T-helper 17 cell (primary cell): ENCODE data around the gene ZRANB2. TPM values are rescaled to one million over a fixed set of nuclear protein-coding genes. Genes with fewer than 3 reads are reported as not detected.

ENCODE experiments used
- ATAC-seq: fragments of 150-1000 bp; cut with Tn5 transposase; 2 replicates; pipeline ENCODE4 v1.10.0; 2021; ENCODE audit warnings: mild to moderate bottlenecking, moderate library complexity
- DNase-seq, 3 donors: peaks; one replicate each; pipeline versions ENCODE4 v3.0.0 to v3.0.0-alpha.2; 2020 to 2021
- H3K9me3 ChIP-seq: one replicate; pipeline ENCODE4 v1.7.0; 2013; ENCODE audit warnings: low read length, mild to moderate bottlenecking; ENCODE audit not compliant: control insufficient read depth, poor library complexity, severe bottlenecking
- H3K27ac Mint-ChIP-seq: one replicate; pipeline ENCODE4 v1.8.0; 2022; ENCODE audit warnings: mild to moderate bottlenecking, moderate library complexity, mixed read lengths
- H3K27me3 Mint-ChIP-seq: one replicate; pipeline ENCODE4 v1.8.0; 2022; ENCODE audit warnings: mixed read lengths
- H3K36me3 Mint-ChIP-seq: one replicate; pipeline ENCODE4 v1.8.0; 2022; ENCODE audit warnings: low read depth, mixed read lengths
- H3K4me1 Mint-ChIP-seq: one replicate; pipeline ENCODE4 v1.8.0; 2022; ENCODE audit warnings: mild to moderate bottlenecking, mixed read lengths
- H3K4me3 Mint-ChIP-seq: one replicate; pipeline ENCODE4 v1.8.0; 2022; ENCODE audit warnings: mild to moderate bottlenecking, moderate library complexity, mixed read lengths
- total RNA-seq, 4 donors: library from RNA in 2 of 4; stranded (reverse) in 2 of 4; gene quantifications; one replicate each; pipeline ENCODE4 v1.2.3 and lab custom pipeline; 2022 to 2026

The ZRANB2 gene
- total RNA-seq, 2 donors from 2014 or later: 88.5 to 95.2 TPM

DNA sequence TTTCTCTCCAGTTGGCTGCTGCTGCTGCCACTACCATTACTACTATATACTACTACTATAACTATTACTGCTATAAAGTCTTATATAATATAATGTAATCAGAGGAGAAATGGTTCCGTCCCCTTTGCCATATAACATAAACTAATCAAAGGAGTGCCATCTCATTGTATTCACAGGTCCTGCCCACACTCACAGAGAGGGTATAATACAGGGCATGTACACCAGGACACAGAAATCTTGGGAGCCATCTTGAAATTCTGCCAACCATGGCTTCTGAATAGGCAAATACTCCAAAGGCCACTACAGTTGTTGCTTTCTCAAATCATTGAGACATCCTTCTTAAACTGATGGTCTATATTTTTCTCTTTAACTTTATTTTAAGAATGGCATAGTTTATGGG lies 6.9 kb upstream of the ZRANB2 start:
- Mint-ChIP-seq H3K4me3 (no peak overlapping the region), H3K27me3 (peaks cover 57% of the 10 kb centered on the region)

DNA sequence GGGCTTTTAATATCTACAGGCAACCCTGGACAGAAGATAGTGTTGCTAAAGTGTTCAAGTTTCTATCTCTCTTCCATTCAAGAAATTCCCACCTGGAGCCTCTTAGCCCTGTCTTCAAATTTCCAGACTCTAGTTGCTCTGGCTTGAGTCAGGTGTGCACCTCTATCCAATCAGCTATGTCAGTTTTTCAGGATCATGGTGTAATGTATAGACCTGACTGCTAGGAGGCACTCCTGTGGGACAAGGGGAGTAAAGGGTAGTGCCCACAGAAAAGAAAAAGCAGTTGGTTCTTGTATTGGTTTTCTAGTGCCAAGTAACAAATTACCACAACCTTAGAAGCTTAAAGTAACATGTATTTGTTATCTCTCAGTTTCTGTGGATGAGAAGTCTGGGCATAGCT lies 6.2 kb upstream of the ZRANB2 start:
- ATAC-seq: no peak
- DNase-seq: no peak
- H3K27me3 Mint-ChIP-seq: peaks cover 59% of the 10 kb centered on the region
- peaks cover 7% of the 10 kb centered on the region for H3K36me3 Mint-ChIP-seq
- H3K4me1 Mint-ChIP-seq: no peaks in the 10 kb centered on the region
- no peak overlapping the region for H3K4me3 Mint-ChIP-seq
- H3K9me3 ChIP-seq: no peaks in the 10 kb centered on the region
- H3K27ac Mint-ChIP-seq: no peak overlapping the region

More for the DNA sequence above, 6.9 kb upstream of the ZRANB2 start:
- H3K9me3 ChIP-seq: no peaks in the 10 kb centered on the region
- no peak for DNase-seq
- ATAC-seq: no peak
- H3K4me1 Mint-ChIP-seq: no peaks in the 10 kb centered on the region
- no peak overlapping the region for H3K27ac Mint-ChIP-seq
- H3K36me3 Mint-ChIP-seq: peaks cover 7% of the 10 kb centered on the region

DNA sequence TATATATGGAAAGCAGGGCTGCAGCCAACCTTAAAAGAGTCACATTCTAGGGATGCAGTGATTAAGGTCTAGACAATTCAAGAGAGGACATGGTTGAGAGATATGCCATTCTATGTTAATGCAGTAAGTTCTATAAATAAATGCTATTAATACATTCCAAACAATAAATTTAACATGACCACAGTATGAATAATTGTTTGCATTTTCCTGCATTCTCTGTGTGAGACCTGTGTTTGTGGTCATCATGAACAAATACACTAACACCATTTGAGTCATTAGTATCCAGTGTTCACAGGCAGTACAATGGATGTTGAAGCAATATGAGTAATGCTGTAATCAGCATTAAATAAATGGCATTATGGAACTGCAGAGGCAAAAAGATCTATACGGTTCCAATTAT lies 5.5 kb upstream of the ZRANB2 start:
- H3K9me3 ChIP-seq: no peaks in the 10 kb centered on the region
- H3K27ac Mint-ChIP-seq: no peak overlapping the region
- peaks cover 7% of the 10 kb centered on the region for H3K36me3 Mint-ChIP-seq
- DNase-seq (no peak), ATAC-seq (no peak)
- no peak overlapping the region for H3K4me3 Mint-ChIP-seq
- H3K27me3 Mint-ChIP-seq: peaks cover 59% of the 10 kb centered on the region
- H3K4me1 Mint-ChIP-seq: peaks cover 2% of the 10 kb centered on the region

DNA sequence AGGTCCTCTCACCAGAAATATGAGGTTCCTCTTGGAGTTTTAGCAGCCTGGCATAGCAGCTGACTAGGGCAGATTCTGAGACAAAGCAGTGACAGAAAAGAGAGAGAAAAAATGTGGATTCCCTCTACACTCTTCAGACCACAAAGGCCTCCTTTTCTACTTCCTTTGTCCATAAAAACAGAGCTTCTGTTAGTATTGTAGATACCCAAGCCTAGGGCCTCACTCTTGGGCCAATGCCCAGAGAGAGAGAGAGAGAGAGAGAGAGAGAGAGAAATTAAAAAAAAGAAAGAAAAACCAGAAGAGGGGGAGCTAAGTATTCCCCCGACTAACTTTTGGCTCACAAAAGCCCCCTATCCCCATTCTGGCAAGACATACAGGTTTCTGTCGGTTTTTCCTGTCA lies 2.4 kb upstream of the ZRANB2 start:
- no peak overlapping the region for H3K4me3 Mint-ChIP-seq
- H3K9me3 ChIP-seq: no peaks in the 10 kb centered on the region
- ATAC-seq (no peak), DNase-seq (no peak)
- no peak overlapping the region for H3K27ac Mint-ChIP-seq
- H3K27me3 Mint-ChIP-seq: peaks cover 46% of the 10 kb centered on the region
- peaks cover 9% of the 10 kb centered on the region for H3K36me3 Mint-ChIP-seq
- H3K4me1 Mint-ChIP-seq: peaks cover 12% of the 10 kb centered on the region

DNA sequence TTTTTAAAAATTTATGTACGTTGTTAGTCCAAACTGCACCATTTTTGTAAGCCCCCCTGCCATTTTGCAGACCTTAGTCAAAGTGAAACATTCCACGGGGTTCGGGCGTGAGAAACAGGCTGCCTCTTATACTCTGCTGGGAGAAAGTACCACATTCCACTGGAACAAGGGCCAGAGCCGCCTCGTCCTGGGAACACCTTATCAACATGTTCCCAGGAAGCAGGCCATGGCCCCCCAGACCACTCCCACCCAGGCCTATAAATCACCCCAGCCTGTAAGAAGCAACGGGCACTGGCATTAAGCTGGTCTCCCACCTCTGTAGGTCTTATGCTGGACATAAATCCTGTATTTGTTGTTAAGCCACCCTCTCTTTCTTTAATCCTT lies 854 bp upstream of the ZRANB2 start:
- Mint-ChIP-seq H3K27ac (peak overlapping the region; percentile 98), H3K36me3 (peaks cover 9% of the 10 kb centered on the region), H3K4me3 (peak overlapping the region; percentile 66), H3K4me1 (peaks cover 12% of the 10 kb centered on the region), H3K27me3 (peaks cover 39% of the 10 kb centered on the region)
- no peaks in the 10 kb centered on the region for H3K9me3 ChIP-seq
- no peak for ATAC-seq
- no peak for DNase-seq

DNA sequence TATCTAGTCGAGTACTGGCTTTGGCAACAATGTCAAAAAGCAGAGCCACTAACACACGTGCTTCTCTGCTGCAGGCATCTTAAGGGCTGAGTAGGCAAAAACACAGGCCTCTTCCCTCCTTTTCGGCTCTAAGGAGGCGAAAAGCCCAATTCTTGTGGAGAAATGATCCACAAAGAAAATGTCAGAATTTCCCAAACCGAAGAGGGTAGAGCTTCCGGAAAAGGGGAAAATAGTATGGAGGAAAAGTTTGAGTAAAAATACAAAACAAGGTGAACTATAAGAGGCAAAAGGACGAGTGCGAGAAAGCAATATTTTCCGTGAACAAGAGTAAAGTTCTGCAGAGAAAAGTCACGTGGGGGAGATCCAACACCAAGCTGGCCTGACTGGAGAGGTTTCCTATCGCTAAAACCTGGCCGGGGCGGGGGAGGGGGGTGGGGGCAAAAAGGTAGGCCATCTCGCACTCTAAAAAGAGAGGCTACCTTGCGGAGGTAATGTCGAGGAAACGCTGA lies 551 bp downstream of the ZRANB2 start:
- Mint-ChIP-seq H3K4me3 (peak overlapping the region; percentile 96), H3K27ac (peak overlapping the region; percentile 98), H3K4me1 (peaks cover 17% of the 10 kb centered on the region), H3K27me3 (peaks cover 28% of the 10 kb centered on the region), H3K36me3 (peaks cover 7% of the 10 kb centered on the region)
- no peaks in the 10 kb centered on the region for H3K9me3 ChIP-seq
- ATAC-seq: peak; percentile 2
- DNase-seq: no peak

DNA sequence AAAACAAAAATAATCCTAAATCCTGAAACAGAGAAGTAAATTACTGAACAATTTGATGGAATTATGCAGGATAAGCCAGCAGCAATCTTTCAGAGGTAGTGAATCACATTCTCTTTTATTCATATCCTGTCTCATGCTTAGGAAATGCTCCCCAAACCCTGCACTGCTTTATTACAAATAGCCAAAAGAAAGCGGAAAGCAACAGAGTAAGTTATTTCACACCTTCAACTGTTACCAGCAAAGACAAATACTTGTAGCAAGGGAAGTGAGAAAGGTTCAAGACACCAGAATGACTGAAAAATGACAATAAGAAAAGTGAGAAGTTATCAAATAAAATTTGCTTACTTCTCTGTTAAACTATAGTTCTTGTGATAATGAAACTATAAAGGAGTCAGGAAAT lies 6.2 kb downstream of the ZRANB2 start:
- Mint-ChIP-seq H3K27me3 (no peaks in the 10 kb centered on the region), H3K27ac (peak overlapping the region; percentile 29), H3K36me3 (peaks cover 12% of the 10 kb centered on the region), H3K4me1 (peaks cover 28% of the 10 kb centered on the region), H3K4me3 (no peak overlapping the region)
- ATAC-seq (no peak), DNase-seq (no peak)
- H3K9me3 ChIP-seq: no peaks in the 10 kb centered on the region

DNA sequence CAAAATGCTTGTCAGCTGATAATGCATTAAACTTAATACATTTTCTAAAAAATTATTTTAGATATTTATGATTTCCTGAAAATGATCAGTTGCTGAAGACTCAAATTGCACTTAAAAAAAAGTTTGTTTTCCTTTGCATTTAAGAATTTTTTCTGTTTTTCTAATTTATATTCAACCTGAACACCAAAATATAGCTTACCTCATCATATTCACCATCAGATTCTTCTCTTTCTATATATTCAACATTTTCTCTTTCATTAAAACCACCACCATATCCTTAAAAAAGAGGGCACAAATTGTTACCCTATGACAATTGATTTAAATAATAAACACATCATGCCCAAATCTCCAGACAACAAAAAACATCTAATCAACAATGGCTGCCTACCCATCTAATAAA lies 8.6 kb downstream of the ZRANB2 start:
- H3K27me3 Mint-ChIP-seq: no peaks in the 10 kb centered on the region
- no peaks in the 10 kb centered on the region for H3K9me3 ChIP-seq
- no peak overlapping the region for H3K4me3 Mint-ChIP-seq
- ATAC-seq (no peak), DNase-seq (no peak)
- peaks cover 12% of the 10 kb centered on the region for H3K36me3 Mint-ChIP-seq
- no peak overlapping the region for H3K27ac Mint-ChIP-seq
- peaks cover 27% of the 10 kb centered on the region for H3K4me1 Mint-ChIP-seq

DNA sequence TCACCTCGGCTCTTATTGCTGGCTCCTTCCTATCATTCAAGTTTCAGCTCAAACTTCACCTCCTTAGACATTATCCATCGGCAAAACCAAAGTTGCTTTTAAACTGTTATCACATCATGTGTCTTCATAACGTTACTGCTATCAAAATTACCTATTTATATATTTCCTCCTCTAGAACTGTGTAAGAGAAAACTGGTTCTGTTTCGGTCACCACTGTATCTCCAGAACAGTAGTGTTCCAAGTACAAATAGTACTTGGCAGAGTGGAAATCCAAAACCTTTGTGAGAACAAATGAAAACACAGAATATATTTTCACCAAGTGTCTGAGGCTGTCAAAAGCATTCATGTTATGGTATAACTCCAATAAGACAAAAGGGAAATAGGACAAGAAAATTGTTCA lies 9.1 kb downstream of the ZRANB2 start:
- Mint-ChIP-seq H3K27ac (peak overlapping the region; percentile 43), H3K4me1 (peaks cover 27% of the 10 kb centered on the region), H3K36me3 (peaks cover 12% of the 10 kb centered on the region), H3K27me3 (no peaks in the 10 kb centered on the region), H3K4me3 (peak overlapping the region; percentile 36)
- no peaks in the 10 kb centered on the region for H3K9me3 ChIP-seq
- no peak for DNase-seq
- ATAC-seq: no peak

DNA sequence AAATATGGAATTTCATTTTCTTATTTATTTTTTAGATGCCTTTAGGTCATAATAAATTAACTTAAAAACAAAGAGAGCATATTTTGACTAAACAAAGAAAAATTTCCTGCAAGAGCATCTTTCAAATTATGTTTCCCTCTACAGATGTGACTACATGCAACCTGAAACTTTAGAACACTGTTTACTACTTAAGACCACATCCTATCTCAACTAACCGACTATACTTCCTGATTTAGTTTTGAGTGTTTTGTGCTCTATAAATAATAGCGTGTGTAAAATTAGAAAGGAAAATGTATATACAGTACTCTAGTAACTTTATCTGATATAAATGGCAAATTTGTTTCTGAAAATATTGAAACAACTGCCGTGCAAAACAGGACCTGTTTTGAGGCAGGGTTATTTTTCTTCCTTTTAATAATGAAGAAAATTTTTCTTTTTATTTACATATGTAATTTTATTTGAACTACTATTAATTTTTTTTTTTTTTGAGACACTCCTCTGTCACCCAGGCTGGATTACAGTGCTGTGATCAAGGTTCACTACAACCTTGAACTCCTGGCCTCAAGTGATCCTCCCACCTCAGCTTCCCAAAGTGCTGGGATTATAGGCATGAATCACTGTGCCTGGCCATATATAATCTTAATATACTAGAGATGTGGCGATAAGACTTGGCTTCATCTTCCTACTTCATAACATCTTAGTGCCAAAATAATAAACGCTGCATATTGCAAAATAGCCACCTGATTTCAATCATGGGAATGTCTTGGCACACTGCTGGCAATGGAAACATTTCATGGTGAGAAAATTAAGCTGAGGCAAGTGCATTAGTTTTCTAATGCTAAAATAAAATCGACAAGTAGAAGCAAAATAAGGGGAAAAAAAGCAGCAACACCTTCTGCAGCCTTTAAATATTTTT lies 12.3 kb downstream of the ZRANB2 start:
- Mint-ChIP-seq H3K4me3 (no peak overlapping the region), H3K4me1 (peaks cover 10% of the 10 kb centered on the region), H3K27me3 (no peaks in the 10 kb centered on the region), H3K27ac (peak overlapping the region; percentile 85), H3K36me3 (peaks cover 7% of the 10 kb centered on the region)
- ATAC-seq (no peak), DNase-seq (no peak)
- no peaks in the 10 kb centered on the region for H3K9me3 ChIP-seq

DNA sequence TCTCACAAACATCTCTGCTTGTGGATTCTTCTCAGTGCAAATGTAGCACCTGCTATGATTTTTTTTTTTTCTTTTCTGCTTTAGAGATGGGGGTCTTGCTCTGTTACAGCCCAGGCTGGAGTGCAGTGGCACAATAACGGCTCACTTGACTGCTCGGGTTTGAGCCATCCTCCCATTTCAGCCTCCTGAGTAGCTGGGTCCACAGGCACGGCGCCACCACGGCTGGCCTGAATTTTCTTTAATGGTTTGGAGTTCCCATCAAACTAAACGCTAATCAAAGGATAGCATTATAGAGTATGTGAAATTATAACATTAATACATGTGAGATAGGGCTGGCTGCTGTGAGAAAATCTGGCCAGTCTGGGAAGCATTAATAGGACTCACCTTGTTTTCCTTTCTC lies 26.0 kb downstream of the ZRANB2 start:
- H3K27ac Mint-ChIP-seq: peak overlapping the region; percentile 77
- no peak for DNase-seq

DNA sequence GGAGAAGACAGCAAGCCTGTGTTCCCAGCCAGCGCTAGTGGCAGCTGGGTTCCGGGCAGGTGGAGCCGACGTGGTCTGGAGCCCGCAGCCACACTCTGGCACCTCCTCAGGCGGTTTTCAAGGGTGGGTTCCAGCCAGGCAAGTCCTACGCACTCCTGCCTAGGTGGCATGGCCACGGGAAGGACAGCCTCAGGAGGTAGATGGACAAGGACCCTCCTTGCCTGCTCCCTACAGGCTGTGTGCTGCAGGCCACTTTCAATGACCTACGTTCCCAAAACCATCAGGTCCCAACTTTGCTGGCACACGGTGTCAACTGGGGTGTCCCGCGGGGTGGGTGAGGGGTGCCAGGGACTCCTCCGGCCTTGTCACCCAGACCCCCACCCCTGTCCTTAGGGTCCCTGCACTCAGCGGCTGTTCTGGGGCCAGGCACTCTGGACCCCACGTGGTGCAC lies 26.5 kb downstream of the ZRANB2 start:
- no peak overlapping the region for H3K4me3 Mint-ChIP-seq
- H3K4me1 Mint-ChIP-seq: peaks cover 5% of the 10 kb centered on the region
- ATAC-seq (peak; percentile 23), DNase-seq (no peak)
- no peaks in the 10 kb centered on the region for H3K9me3 ChIP-seq
- no peaks in the 10 kb centered on the region for H3K27me3 Mint-ChIP-seq
- H3K36me3 Mint-ChIP-seq: peaks cover 8% of the 10 kb centered on the region
- peak overlapping the region; percentile 77 for H3K27ac Mint-ChIP-seq

More for the DNA sequence above, 26.0 kb downstream of the ZRANB2 start:
- Mint-ChIP-seq H3K27me3 (no peaks in the 10 kb centered on the region), H3K4me3 (no peak overlapping the region), H3K36me3 (peaks cover 10% of the 10 kb centered on the region), H3K4me1 (peaks cover 5% of the 10 kb centered on the region)
- ATAC-seq: no peak
- no peaks in the 10 kb centered on the region for H3K9me3 ChIP-seq

DNA sequence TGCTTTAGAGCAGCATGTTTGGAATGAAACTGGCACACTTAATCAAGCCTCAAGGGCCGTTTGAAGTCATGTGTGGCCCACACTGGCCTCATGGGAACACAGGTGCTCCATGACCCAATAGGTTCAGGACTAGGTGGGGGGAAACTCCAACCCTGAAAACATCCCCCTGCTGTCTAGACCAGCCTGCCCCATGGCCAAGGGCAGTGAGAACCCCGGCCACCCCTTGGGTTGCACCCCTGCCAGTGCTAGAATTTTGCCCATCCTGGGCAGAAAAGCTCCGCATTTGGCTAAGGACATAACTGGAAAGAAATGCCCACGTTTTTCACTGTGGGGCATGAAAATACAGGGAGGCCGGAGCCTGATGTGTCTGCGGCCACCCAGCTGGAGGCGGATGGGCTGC lies 27.1 kb downstream of the ZRANB2 start:
- no peak overlapping the region for H3K4me3 Mint-ChIP-seq
- no peak for DNase-seq
- peaks cover 1% of the 10 kb centered on the region for H3K27me3 Mint-ChIP-seq
- peak; percentile 19 for ATAC-seq
- peaks cover 3% of the 10 kb centered on the region for H3K36me3 Mint-ChIP-seq
- peaks cover 5% of the 10 kb centered on the region for H3K4me1 Mint-ChIP-seq
- no peak overlapping the region for H3K27ac Mint-ChIP-seq
- H3K9me3 ChIP-seq: no peaks in the 10 kb centered on the region

DNA sequence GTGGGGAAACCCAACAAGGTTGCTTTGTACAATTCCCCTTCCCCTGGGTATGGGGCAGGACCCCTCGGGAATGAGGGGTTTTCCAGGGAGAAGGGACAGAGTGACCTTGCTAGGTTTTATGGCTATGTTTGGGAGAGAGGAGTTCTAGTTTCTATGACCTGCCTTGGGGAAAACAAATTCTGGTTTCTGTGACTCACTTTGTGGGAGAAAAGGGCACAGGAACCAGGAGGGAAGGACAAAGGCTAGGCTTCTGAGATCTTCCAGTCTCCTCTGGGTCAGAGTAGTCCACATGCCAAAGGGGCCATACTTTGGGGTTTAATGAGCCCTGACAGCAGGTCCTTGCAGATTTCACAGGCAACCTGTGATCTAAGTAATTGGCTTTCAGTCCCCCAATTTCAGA lies 27.7 kb downstream of the ZRANB2 start:
- Mint-ChIP-seq H3K36me3 (no peaks in the 10 kb centered on the region), H3K4me1 (peaks cover 5% of the 10 kb centered on the region), H3K27me3 (peaks cover 7% of the 10 kb centered on the region), H3K4me3 (no peak overlapping the region), H3K27ac (no peak overlapping the region)
- DNase-seq (no peak), ATAC-seq (no peak)
- H3K9me3 ChIP-seq: no peaks in the 10 kb centered on the region
